GM19328 (cell line): ENCODE results near the gene KRCC1.
"Not testable (repeated sequence)": the region's sequence is repeated elsewhere in the genome, so short reads cannot be mapped to it uniquely, and the experiment has no call there.

Experiments
- ATAC-seq: cut with Tn5 transposase; IDR thresholded peaks from one replicate; pipeline ENCODE4 v1.9.1; 2021; ENCODE audit warnings: mild to moderate bottlenecking, moderate library complexity; ENCODE audit not compliant: unreplicated experiment

The KRCC1 gene

GRCh38 chr2:88003074-88003755 lies 52.4 kb downstream of the KRCC1 start:
- ATAC-seq, result no peak

GRCh38 chr2:88002359-88002707 lies 53.2 kb downstream of the KRCC1 start:
- ATAC-seq, result no peak

GRCh38 chr2:88000474-88000873 lies 55.1 kb downstream of the KRCC1 start:
- ATAC-seq, result not testable (repeated sequence)

- ATAC-seq, result no peak
These were observed 59.0 kb downstream of the KRCC1 start for GRCh38 chr2:87996570-87996969.

- ATAC-seq, result no peak
These were observed 59.8 kb downstream of the KRCC1 start for GRCh38 chr2:87995756-87996155.

- ATAC-seq, result not testable (repeated sequence)
These were observed 61.2 kb downstream of the KRCC1 start for GRCh38 chr2:87994304-87994850.

- ATAC-seq, result not testable (repeated sequence)
These were observed 63.0 kb downstream of the KRCC1 start for GRCh38 chr2:87992569-87992968.

- not testable (repeated sequence) for ATAC-seq
These were observed 68.1 kb downstream of the KRCC1 start for GRCh38 chr2:87987473-87987872.

- ATAC-seq, result not testable (repeated sequence)
These were observed 69.7 kb downstream of the KRCC1 start for GRCh38 chr2:87985902-87986301.

GRCh38 chr2:87981182-87981581 lies 74.4 kb downstream of the KRCC1 start:
- not testable (repeated sequence) for ATAC-seq
